Stimulated activated CD4-positive, alpha-beta T cell treated with anti-CD3 and anti-CD28 coated beads, TNF-alpha, amount 100 ng/mL, for 24 hours (primary cell): ENCODE data around the gene PCDH8.

Experiments used
- DNase-seq, 3 experiments: peaks; one replicate each; pipeline ENCODE4 v3.0.0-alpha.2; 2020; ENCODE audit warnings: low read depth in 3 of 3

Gene PCDH8

GRCh38 chr13:52851137-52851962, 2.9 kb upstream of the PCDH8 start:
- DNase-seq, result no peak

DNA sequence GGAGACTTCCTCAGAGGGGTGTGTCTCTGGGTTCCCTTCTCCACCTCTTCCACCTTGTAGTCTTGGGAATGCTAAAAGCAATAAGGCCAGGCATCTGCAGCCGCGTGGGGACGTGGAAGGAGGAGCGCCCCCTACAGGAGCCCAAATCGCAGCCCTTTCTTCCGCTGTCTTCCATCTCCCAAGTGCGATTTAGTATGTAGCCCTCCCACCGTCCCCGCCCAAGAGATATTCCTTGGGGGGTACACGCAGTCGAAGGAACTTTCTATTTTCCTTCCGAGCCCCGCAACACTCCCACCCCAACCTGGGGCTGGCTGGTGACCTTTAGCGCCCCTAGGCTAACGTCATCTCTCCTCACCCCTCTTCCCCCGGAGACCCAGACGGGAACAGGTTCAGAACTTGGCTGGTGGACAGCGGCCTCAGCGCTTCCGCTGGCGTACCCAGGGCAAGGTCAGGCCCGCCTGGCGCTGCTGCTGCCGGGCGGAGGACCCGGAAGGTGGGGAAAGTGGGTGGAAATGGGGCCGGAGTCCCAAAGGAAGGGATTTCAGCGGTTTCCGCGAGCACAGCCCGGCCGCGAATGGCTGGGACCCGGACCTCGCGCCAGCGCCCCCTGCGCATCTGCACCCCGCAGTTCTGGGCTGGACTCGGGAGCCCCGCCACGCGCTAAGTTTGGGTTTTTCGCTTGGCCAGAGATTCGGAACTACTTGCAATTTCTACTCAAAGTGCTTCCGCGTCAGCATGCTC, 2.1 kb upstream of the PCDH8 start:
- peak in 1 of 3 experiments; percentile 35 for DNase-seq

GRCh38 chr13:52850072-52850395, 1.6 kb upstream of the PCDH8 start:
- DNase-seq, result no peak

DNA sequence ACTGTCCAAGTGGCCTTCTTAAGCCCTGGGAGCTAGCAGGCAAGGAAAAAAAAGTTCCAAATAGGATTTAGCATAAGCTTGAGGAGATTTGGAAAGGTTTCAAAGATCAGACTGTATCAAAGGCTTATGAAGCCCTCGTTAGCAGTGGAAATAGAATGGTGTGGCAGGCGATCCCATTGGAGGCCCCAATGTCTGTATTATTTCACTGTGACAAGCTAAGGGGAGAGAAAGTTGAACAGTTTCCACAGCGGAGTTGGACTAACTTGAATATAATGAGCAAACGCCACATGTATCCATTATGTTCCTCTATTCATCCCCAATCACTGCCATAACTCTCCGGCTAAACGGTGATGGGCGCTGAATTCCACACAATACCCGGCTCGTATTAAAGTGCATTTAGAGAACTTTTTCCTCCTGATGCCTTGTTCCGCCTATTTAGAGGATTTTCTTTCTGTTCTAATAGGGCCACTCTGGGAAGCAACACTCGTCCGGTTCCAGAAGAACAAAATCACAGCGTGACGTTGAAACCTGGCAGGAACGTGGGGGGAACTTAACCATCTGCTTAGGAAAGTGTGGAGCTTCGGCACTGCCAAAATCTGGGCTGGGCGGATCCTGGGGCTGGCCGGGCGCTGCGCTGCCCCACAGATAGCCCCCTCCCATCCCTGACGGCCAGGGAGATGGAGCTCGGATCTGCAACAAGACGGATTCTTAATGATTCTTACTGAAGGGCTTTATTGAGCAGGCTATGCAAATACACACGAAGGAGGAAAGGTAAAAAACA, 1.0 kb upstream of the PCDH8 start:
- no peak for DNase-seq

- no peak for DNase-seq
These were observed 583 bp downstream of the PCDH8 start for GRCh38 chr13:52847682-52848432.

DNA sequence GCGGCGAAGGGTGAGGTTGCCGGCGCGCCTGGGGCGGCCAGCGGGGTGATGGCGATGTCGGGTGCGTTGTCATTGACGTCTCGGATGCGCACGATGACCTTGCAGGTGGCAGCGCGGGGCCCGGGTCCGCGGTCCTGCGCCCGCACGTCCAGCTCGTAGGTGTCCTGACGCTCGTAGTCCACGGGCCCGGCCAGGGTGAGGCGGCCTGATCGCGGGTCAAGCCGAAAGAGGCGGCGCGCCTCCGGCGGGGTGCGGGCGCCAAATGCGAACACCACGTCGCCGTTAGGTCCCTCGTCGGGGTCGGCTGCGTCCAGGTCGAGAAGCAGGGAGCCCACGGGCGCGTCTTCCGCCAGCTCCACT, 1.1 kb downstream of the PCDH8 start:
- no peak for DNase-seq

DNA sequence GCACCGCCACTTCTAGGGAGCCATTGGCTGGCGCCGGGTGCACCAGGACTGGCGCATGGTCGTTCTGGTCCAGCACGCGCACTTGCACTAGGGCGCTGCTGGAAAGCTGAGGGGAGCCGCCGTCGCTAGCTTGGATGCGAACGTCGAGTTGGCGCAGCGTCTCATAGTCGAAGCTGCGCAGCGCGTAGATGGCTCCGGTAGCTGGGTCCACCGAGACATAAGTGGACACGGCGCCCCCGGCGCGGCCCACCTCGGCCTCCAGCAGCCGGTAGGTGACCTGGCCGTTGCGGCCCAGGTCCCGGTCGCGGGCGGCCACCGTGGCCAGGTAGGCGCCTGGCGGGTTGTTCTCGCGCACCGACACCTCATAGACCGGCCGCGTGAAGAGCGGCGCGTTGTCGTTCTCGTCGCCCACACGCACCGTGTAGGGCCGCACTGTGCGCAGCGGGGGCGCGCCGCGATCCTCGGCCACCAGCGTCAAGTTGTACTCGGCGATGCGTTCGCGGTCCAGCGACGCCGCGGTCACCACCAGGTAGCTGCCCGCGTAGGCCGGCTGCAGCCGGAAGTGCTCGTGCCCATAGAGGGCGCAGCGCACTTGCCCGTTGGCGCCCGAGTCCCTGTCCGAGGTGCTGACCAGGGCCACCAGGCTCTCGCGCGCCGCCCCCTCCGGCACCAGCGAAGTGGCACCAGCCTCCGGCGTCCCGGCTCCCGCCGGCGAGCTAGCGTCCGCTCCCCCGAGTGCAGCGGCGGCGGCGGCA, 1.7 kb downstream of the PCDH8 start:
- peak in 1 of 3 experiments; percentile 34 for DNase-seq

DNA sequence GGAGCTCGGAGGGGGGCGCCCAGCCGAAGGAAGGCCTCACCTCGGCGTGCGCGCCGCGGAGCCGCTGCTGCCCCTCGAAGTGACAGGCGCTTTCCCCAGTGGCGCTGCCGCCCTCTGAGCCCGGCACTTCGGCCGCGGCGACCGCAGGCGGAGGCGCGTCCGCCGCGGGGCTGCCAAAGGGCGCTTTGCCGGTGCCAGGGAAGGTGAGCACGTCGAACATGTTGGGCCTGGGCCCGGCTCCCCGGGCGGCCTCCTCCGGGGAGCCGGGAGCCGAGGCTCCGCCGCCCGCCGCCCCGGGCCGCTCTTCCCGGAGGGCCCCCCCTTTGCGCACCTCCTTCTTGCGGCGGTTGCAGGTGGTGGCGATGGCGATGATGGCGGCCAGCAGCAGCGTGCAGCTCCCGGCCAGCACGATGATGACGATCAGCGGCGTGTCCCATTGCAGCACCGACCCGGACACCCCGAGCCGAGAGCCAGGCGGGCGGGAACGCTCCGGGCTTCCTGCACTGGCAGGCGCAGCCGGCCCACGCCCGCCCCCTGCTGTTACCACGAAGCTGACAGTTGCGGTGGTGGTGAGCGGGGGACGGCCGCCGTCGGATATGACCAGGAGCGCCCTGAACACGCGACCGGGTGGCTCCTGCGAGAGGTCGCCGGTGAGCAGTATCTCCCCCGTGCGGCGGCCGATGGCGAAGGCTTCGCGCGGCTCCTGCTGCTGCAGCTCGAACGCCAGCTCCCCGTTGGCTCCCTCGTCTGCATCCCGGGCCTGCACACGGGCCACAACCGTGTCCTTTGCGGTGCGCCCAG, 2.5 kb downstream of the PCDH8 start:
- peak in 1 of 3 experiments; percentile 50 for DNase-seq

GRCh38 chr13:52845334-52845761, 3.1 kb downstream of the PCDH8 start:
- no peak for DNase-seq

GRCh38 chr13:52844836-52845235, 3.6 kb downstream of the PCDH8 start:
- DNase-seq, result no peak

DNA sequence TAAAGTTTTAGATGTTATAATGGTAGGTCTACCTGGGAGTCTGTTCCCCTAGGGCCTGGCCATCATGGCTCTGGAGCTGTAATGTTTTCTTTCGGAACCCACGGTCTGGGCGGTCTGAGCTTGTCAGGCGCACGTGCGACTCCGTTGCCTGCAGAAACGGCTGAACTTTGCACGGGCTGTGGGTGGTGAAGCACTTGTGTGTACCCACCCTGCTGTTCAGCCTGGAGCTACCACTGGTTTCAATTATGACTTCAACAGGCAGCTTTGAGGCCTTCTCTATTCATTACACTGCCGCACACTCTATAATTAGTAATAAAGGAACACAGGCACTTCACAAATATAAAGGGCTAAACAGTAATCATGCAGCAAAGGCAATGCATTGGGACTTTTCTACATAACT, 6.0 kb downstream of the PCDH8 start:
- DNase-seq, result no peak

GRCh38 chr13:52840066-52840465, 8.4 kb downstream of the PCDH8 start:
- no peak for DNase-seq

- DNase-seq, result no peak
These were observed 9.9 kb downstream of the PCDH8 start for GRCh38 chr13:52838433-52839107.

DNA sequence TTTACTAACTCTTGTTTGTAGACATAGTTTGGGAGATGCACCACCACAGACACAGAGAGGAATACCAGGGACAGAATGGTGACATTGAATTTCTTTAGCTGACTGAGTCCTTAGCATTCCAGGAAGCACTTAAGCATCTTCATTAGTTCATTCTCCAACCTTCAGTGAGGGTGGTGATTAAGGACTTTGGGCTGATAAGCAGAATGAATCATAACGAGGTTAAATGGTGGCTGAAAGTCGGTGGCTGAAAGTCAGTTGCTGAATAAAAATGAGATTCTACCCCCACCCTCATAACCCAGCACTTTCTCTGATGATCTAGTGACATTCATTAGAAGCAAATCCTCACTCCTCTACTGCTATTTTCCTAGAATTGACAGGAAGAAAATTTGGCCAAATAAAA, 10.6 kb downstream of the PCDH8 start:
- DNase-seq, result no peak

- DNase-seq, result no peak
These were observed 13.2 kb downstream of the PCDH8 start for GRCh38 chr13:52835071-52835839.

DNA sequence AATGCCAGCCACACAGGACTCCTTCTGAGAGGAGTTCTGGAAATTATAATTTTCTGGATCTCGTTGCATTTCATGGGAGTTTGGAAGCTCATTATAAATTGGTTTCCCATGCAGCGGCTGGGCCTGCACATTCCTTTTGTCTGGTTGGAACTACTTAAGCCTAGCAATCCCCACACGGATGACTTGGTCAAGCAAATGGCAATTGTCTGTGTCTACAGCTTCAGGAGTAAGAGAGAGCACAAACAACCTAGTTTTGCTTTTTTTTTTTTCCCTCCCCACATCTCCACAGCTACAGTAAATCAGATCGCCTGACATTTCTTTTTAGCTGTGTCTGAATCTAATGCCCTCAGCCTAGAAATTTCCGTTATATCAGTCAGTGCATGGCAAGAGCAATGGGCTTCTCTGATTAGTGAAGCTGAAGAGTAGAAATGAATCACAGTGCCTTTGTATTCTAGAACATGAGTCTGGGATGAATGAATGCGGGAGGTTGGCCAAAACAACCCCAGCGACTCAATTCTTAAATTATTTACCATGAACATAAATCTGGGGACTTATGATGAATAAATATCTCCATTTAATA, 15.1 kb downstream of the PCDH8 start:
- DNase-seq, result no peak

DNA sequence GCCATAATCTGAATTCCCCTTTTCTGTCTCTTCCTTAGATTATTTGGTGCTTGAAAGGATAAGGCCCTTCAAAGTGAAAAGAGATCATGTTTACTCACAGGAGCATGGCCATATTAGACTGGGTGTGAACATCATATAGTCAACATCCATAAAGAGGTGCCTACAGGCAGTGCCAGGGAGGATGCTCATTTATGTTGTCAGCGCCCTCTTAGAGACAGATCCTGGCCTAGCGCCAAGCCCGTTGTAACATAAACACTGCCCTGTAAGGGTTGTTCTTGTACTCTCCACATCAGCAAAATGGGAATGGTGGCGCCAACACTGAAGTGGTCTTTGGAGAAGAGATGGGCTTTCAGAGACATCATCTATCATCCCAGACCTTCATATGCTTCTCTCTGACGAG, 16.1 kb downstream of the PCDH8 start:
- no peak for DNase-seq

DNA sequence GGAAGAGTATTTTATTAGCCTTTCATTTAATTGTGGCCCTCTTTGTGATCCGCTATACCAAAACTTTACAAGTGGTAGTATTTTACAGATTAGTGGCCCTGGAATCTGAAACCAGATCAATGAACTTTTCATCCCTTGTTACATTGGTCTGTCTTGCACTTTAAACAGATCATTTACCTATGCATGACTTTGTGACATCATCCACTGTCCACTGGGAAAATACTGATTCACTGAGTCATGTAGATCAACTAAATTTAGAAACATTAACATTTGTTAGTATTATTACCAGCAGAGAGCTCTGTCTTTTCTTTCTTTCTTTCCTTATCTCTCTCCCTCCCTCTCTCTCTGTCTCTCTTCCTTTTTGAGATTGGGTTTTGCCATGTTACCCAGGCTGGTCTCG, 17.5 kb downstream of the PCDH8 start:
- DNase-seq, result no peak

DNA sequence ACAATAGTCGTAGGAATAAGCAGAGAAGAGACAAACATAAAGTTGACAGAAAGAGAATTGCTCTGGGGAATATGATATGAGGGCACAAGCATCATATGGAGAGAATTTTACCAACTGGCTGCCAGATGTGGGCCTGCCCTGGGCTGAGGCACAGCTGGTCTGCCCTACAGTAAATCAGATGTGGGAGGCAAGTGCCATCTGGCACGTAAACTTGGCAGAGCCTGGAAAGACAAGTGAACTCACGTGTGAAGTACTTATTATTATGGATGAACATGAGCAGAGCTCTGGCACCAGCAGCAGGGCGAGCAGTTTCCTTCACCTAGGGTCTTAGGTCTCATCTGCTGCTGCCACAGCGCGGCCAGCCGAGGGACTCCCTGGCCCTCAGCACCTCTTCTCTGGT, 20.6 kb downstream of the PCDH8 start:
- DNase-seq, result no peak
